A549 (cell line): ENCODE measurements around the gene SMAD3.

Experiments used
- CBX2 ChIP-seq: fragments of 200-600 bp; sonication (generic); IDR thresholded peaks from 2 replicates; pipeline ENCODE4 v1.6.1; 2016; ENCODE audit warnings: low read depth, mild to moderate bottlenecking, borderline replicate concordance
- CTCF ChIP-seq: fragments of >200 bp; sonication (Bioruptor Twin); formaldehyde crosslinking; IDR thresholded peaks from 3 replicates; pipeline ENCODE4 v1.5.1; 2016
- ESRRA ChIP-seq: fragments of 150-350 bp; IDR thresholded peaks from 2 replicates; pipeline ENCODE4 v1.6.1; 2014; ENCODE audit warnings: mild to moderate bottlenecking, low read length, borderline replicate concordance
- JUNB ChIP-seq: fragments of >200 bp; sonication (Bioruptor Twin); formaldehyde crosslinking; IDR thresholded peaks from 2 replicates; pipeline ENCODE4 v1.6.1; 2016
- KDM1A ChIP-seq: fragments of 200-600 bp; sonication (generic); IDR thresholded peaks from 2 replicates; pipeline ENCODE4 v1.6.1; 2016; ENCODE audit warnings: low read depth, mild to moderate bottlenecking
- MAFK ChIP-seq: fragments of 450-650 bp; IDR thresholded peaks from 2 replicates; pipeline ENCODE4 v1.6.1; 2014; ENCODE audit not compliant: partially characterized antibody
- MAX ChIP-seq: IDR thresholded peaks from 2 replicates; pipeline ENCODE4 v1.6.1; 2012
- NFE2L2 ChIP-seq: fragments of 150-350 bp; conservative IDR thresholded peaks from 2 replicates; pipeline ENCODE4 v1.6.1; 2014; ENCODE audit warnings: low read length
- POLR2A ChIP-seq: IDR thresholded peaks from 2 replicates; pipeline ENCODE4 v1.6.1; 2012; ENCODE audit warnings: mild to moderate bottlenecking, low read length
- RAD21 ChIP-seq, 2 experiments: fragments of >200 bp in 1 of 2; sonication (Bioruptor Twin) in 1 of 2; formaldehyde crosslinking in 1 of 2; IDR thresholded peaks in 1 of 2; conservative IDR thresholded peaks in 1 of 2; 2 replicates in 1 of 2; 3 replicates in 1 of 2; pipeline ENCODE4 v1.6.1; 2012 to 2018; ENCODE audit warnings: inconsistent platforms in 1 of 2
- RCOR1 ChIP-seq: fragments of 150-350 bp; IDR thresholded peaks from 2 replicates; pipeline ENCODE4 v1.6.1; 2014; ENCODE audit warnings: antibody characterized with exemption, low read length, low read depth
- RFX5 ChIP-seq: fragments of 450-650 bp; IDR thresholded peaks from 2 replicates; pipeline ENCODE4 v1.7.1; 2014; ENCODE audit warnings: antibody characterized with exemption, mild to moderate bottlenecking, moderate library complexity
- USF2 ChIP-seq: fragments of 450-650 bp; IDR thresholded peaks from 2 replicates; pipeline ENCODE4 v1.6.1; 2014; ENCODE audit warnings: antibody characterized with exemption

- TF ChIP-seq MAX, result peak; percentile 26; the same call in 1 of the 2 replicates
- no peak for TF ChIP-seq RFX5
- TF ChIP-seq CTCF, result no peak
- TF ChIP-seq KDM1A, result no peak
- TF ChIP-seq POLR2A, result no peak
- no peak for TF ChIP-seq NFE2L2
- TF ChIP-seq JUNB, result no peak
- no peak for TF ChIP-seq CBX2
- no peak for TF ChIP-seq RCOR1
- no peak for TF ChIP-seq ESRRA
- TF ChIP-seq MAFK, result no peak
- no peak for TF ChIP-seq USF2
- no peak for TF ChIP-seq RAD21 (conservative IDR thresholded peaks at IDR 0.05 in 1 of 2, IDR thresholded peaks at IDR 0.05 in 1 of 2)
Measured at GRCh38 chr15:67177752-67178151, 112.3 kb downstream of the SMAD3 start.
